HCT116 (cell line): ENCODE data around the gene RNU6-9. TPM values are rescaled to one million over a fixed set of nuclear protein-coding genes. Genes with fewer than 3 reads are reported as not detected.

ENCODE experiments used
- ATAC-seq: fragments of 200-7000 bp; cut with Tn5 transposase; 2 replicates; pipeline ENCODE4 v1.9.1; 2020; ENCODE audit warnings: mild to moderate bottlenecking, moderate library complexity
- BruUV-seq: library from RNA; stranded (reverse); fragments of 400-500 nt; replicated peaks from 2 replicates; lab custom pipeline; 2021; lab: Mats Ljungman, UMichigan
- CTCF ChIA-PET: fragments of 300-600 bp; sonication (Branson Sonifier 250); formaldehyde crosslinking; loops from one replicate; lab custom pipeline; 2021; ENCODE audit warnings: antibody characterized with exemption; lab: Charles Lee
- POLR2A ChIA-PET: fragments of 300-600, 350-600 bp; sonication (Branson Sonifier 250); formaldehyde crosslinking; loops from one replicate; lab custom pipeline; 2021; ENCODE audit warnings: antibody characterized with exemption; lab: Charles Lee
- RAD21 ChIA-PET, 2 experiments: fragments of 300-600 bp; sonication (Branson Sonifier 250); formaldehyde crosslinking; loops; one replicate each; lab custom pipeline; 2023; ENCODE audit warnings: low total read pairs in 2 of 2; ENCODE audit not compliant: uncharacterized antibody in 2 of 2, unreplicated experiment in 2 of 2, low non-redundant PET in 1 of 2; lab: Charles Lee
- DNase-seq: peaks from one replicate; pipeline ENCODE4 v3.0.0-alpha.2; 2010; ENCODE audit warnings: low read depth, low spot score
- H2AFZ ChIP-seq: fragments of 200-600 bp; shearing (Covaris generic), sonication (generic); 2 replicates; pipeline ENCODE4 v1.6.1; 2017; ENCODE audit warnings: low read depth, mixed run types, mixed read lengths, antibody characterized with exemption, low read length; ENCODE audit not compliant: poor library complexity, severe bottlenecking
- H3K27ac ChIP-seq: 2 replicates; pipeline ENCODE4 v1.5.1; 2012; ENCODE audit warnings: low read depth, low read length
- H3K27me3 ChIP-seq: fragments of 200-600 bp; sonication (generic); 2 replicates; pipeline ENCODE4 v1.6.1; 2016; ENCODE audit warnings: mixed run types, low read length, mixed read lengths; ENCODE audit not compliant: insufficient read depth
- H3K36me3 ChIP-seq, 2 experiments: fragments of 200-500 bp in 1 of 2; fragments of 200-600 bp in 1 of 2; sonication (Bioruptor generic) in 1 of 2; sonication (generic) in 1 of 2; 2 replicates each; pipeline versions ENCODE4 v1.5.1 to v1.6.1; 2014 to 2016; ENCODE audit warnings: low read length in 2 of 2, inconsistent platforms in 1 of 2, mixed read lengths in 1 of 2, mixed run types in 1 of 2; ENCODE audit not compliant: insufficient read depth in 2 of 2, control insufficient read depth in 1 of 2
- H3K4me1 ChIP-seq, 2 experiments: fragments of 200-600 bp in 1 of 2; sonication (generic) in 1 of 2; 2 replicates each; pipeline versions ENCODE4 v1.5.1 to v1.6.1; 2012 to 2017; ENCODE audit warnings: low read length in 2 of 2, inconsistent platforms in 1 of 2, mild to moderate bottlenecking in 1 of 2, mixed read lengths in 1 of 2, mixed run types in 1 of 2, moderate library complexity in 1 of 2; ENCODE audit not compliant: insufficient read depth in 2 of 2, control insufficient read depth in 1 of 2
- H3K4me2 ChIP-seq: fragments of 200-600 bp; sonication (generic); 2 replicates; pipeline ENCODE4 v1.6.1; 2017; ENCODE audit warnings: mixed run types, low read length, mixed read lengths
- H3K4me3 ChIP-seq, 2 experiments: fragments of 200-600 bp in 1 of 2; sonication (generic) in 1 of 2; replicated peaks in 1 of 2; 2 replicates each; pipeline ENCODE4 v1.5.1; 2011 to 2016; ENCODE audit warnings: low read length in 2 of 2, control low read depth in 1 of 2, low read depth in 1 of 2, mild to moderate bottlenecking in 1 of 2, mixed read lengths in 1 of 2, mixed run types in 1 of 2
- H3K79me2 ChIP-seq: fragments of 200-600 bp; sonication (generic); 2 replicates; pipeline ENCODE4 v1.6.1; 2017; ENCODE audit warnings: mild to moderate bottlenecking, mixed run types, low read length, moderate library complexity, mixed read lengths; ENCODE audit not compliant: insufficient read depth
- H3K9ac ChIP-seq: fragments of 200-600 bp; sonication (generic); 2 replicates; pipeline ENCODE4 v1.6.1; 2016; ENCODE audit warnings: low read length, mixed read lengths
- H3K9me2 ChIP-seq: fragments of 200-600 bp; sonication (generic), shearing (Covaris generic); 2 replicates; pipeline ENCODE4 v1.6.1; 2017; ENCODE audit warnings: mixed run types, mild to moderate bottlenecking, moderate library complexity; ENCODE audit not compliant: insufficient read depth
- H3K9me3 ChIP-seq, 2 experiments: fragments of 200-500 bp in 1 of 2; fragments of 200-600 bp in 1 of 2; sonication (Bioruptor generic) in 1 of 2; sonication (generic) in 1 of 2; 2 replicates each; pipeline ENCODE4 v1.6.1; 2014 to 2017; ENCODE audit warnings: low read length in 2 of 2, mixed read lengths in 2 of 2, inconsistent platforms in 1 of 2, low read depth in 1 of 2, mild to moderate bottlenecking in 1 of 2, mixed run types in 1 of 2, moderate library complexity in 1 of 2; ENCODE audit not compliant: control insufficient read depth in 1 of 2, insufficient read depth in 1 of 2
- H4K20me1 ChIP-seq: fragments of 200-600 bp; sonication (generic), shearing (Covaris generic); 2 replicates; pipeline ENCODE4 v1.6.1; 2017; ENCODE audit warnings: mixed run types, mild to moderate bottlenecking, moderate library complexity; ENCODE audit not compliant: insufficient read depth
- CBX3 ChIP-seq: IDR thresholded peaks from 2 replicates; pipeline ENCODE4 v1.6.1; 2012; ENCODE audit warnings: low read depth
- ELF1 ChIP-seq: IDR thresholded peaks from 2 replicates; pipeline ENCODE4 v1.6.1; 2012; ENCODE audit warnings: low read depth, borderline replicate concordance
- EZH2 ChIP-seq: fragments of 200-600 bp; sonication (generic); IDR thresholded peaks from 2 replicates; pipeline ENCODE4 v1.6.1; 2017; ENCODE audit warnings: antibody characterized with exemption, mixed run types
- EZH2phosphoT487 ChIP-seq: fragments of 200-600 bp; IDR thresholded peaks from 2 replicates; pipeline ENCODE4 v1.6.1; 2018; ENCODE audit warnings: antibody characterized with exemption, borderline replicate concordance
- FOSL1 ChIP-seq: IDR thresholded peaks from 2 replicates; pipeline ENCODE4 v1.6.1; 2012; ENCODE audit warnings: low read depth
- JUND ChIP-seq: IDR thresholded peaks from 2 replicates; pipeline ENCODE4 v1.6.1; 2012
- POLR2AphosphoS5 ChIP-seq: IDR thresholded peaks from 2 replicates; pipeline ENCODE4 v1.6.1; 2011; ENCODE audit warnings: mild to moderate bottlenecking, low read depth, low read length, moderate library complexity
- RAD21 ChIP-seq: IDR thresholded peaks from 2 replicates; pipeline ENCODE4 v1.6.1; 2012; ENCODE audit warnings: low read depth, mild to moderate bottlenecking
- SIN3A ChIP-seq: IDR thresholded peaks from 2 replicates; pipeline ENCODE4 v1.6.1; 2012; ENCODE audit warnings: low read depth
- SP1 ChIP-seq: IDR thresholded peaks from 2 replicates; pipeline ENCODE4 v1.6.1; 2012; ENCODE audit warnings: low read depth
- SRF ChIP-seq: IDR thresholded peaks from 2 replicates; pipeline ENCODE4 v1.6.1; 2012; ENCODE audit warnings: low read depth
- TCF7L2 ChIP-seq: IDR thresholded peaks from 2 replicates; pipeline ENCODE4 v1.7.0; 2011; ENCODE audit warnings: borderline replicate concordance, inconsistent platforms; ENCODE audit not compliant: insufficient read depth, insufficient read length; ENCODE audit errors: extremely low read depth
- YY1 ChIP-seq: IDR thresholded peaks from 2 replicates; pipeline ENCODE4 v1.6.1; 2011; ENCODE audit warnings: low read length, low read depth, moderate library complexity, mild to moderate bottlenecking; ENCODE audit not compliant: insufficient replicate concordance; ENCODE audit errors: extremely low read depth
- ZFX ChIP-seq: fragments of 450-650 bp; IDR thresholded peaks from 2 replicates; pipeline ENCODE4 v1.6.1; 2017
- ZNF274 ChIP-seq: fragments of 200-500 bp; sonication (Bioruptor generic); IDR thresholded peaks from 2 replicates; pipeline ENCODE4 v1.6.1; 2014; ENCODE audit warnings: mild to moderate bottlenecking, low read depth, low read length, inconsistent platforms
- intact Hi-C: fragments of 100-400 bp; cut with micrococcal nuclease; formaldehyde crosslinking; loops from 2 replicates; pipeline ENCODE4 v1.10.0; 2022
- total RNA-seq: library from RNA; stranded (reverse); gene quantifications from one replicate; pipeline ENCODE4 v1.2.1, GENCODE V29; 2021; ENCODE audit not compliant: unreplicated experiment
- TF ChIP-seq, protein P1 (sequence below): IDR thresholded peaks from 2 replicates; pipeline ENCODE4 v1.6.1; 2012

The RNU6-9 gene
- total RNA-seq, 1 experiment from 2014 or later, result not detected

GRCh38 chr19:939439-939838 is 46.2 kb downstream of the RNU6-9 start:
- Histone ChIP-seq H3K9me2 (no peaks in the 10 kb centered on the region), H3K9me3 (no peaks in the 10 kb centered on the region), H3K27ac (no peak overlapping the region), H3K4me3 (no peak overlapping the region), H3K79me2 (peaks cover 11% of the 10 kb centered on the region; the same call in 1 of the 2 replicates), H3K36me3 (no peaks in the 10 kb centered on the region), H3K27me3 (no peaks in the 10 kb centered on the region), H2AFZ (no peak overlapping the region), H3K4me1 (peaks cover 25 to 32% of the 10 kb centered on the region in 2 experiments), H4K20me1 (no peaks in the 10 kb centered on the region), H3K4me2 (no peak overlapping the region; the same call in 1 of the 2 replicates), H3K9ac (no peak overlapping the region)
- TF ChIP-seq SRF (no peak), TCF7L2 (no peak), ZNF274 (no peak), RAD21 (no peak), YY1 (no peak), ELF1 (no peak), CBX3 (no peak), ZFX (no peak), EZH2phosphoT487 (no peak), SP1 (no peak)
- TF ChIP-seq, protein P1, sequence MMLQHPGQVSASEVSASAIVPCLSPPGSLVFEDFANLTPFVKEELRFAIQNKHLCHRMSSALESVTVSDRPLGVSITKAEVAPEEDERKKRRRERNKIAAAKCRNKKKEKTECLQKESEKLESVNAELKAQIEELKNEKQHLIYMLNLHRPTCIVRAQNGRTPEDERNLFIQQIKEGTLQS, result no peak
- ATAC-seq, result no peak
- RAD21 ChIA-PET, result no interaction called here
- DNase-seq, result no peak
- no TSS peak for BruUV-seq
- POLR2A ChIA-PET, result interaction anchor here (1.4 kb wide), 1 partner anchor 45 kb away, joined by 3 read pairs; the partner anchor contains the start of gene WDR18
- CTCF ChIA-PET, result no interaction called here
- intact Hi-C loops, result no loop called here

DNA sequence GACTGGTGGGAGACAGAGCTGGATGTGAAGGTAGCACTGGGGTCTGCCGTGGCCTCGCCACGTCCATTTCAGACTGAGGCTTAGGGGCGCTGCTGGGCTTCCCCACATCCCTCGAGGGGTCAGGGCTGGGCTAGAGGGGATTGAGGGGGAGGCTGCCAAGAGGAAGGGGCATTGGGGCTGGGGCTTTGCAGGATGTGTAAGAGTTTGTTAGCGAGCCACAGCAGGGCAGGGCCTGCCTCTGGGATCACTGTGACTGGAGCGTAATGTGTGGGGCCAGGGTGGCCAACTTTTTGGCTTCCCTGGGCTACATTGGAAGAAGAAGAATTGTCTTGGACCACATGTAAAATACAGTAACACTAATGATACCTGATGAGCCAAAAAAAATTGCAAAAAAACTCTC is 46.6 kb downstream of the RNU6-9 start:
- Histone ChIP-seq H3K27ac (peak overlapping the region; percentile 70), H3K36me3 (no peaks in the 10 kb centered on the region), H2AFZ (no peak overlapping the region), H4K20me1 (no peaks in the 10 kb centered on the region), H3K79me2 (peaks cover 11% of the 10 kb centered on the region; the same call in 1 of the 2 replicates), H3K27me3 (no peaks in the 10 kb centered on the region), H3K9ac (peak overlapping the region; percentile 64), H3K9me2 (no peaks in the 10 kb centered on the region), H3K4me2 (peak overlapping the region; percentile 92), H3K4me1 (peaks cover 25 to 32% of the 10 kb centered on the region in 2 experiments), H3K4me3 (no peak overlapping the region), H3K9me3 (no peaks in the 10 kb centered on the region)
- POLR2A ChIA-PET, result no interaction called here
- RAD21 ChIA-PET, result no interaction called here
- no TSS peak for BruUV-seq
- CTCF ChIA-PET, result no interaction called here
- DNase-seq, result no peak
- no peak for ATAC-seq
- intact Hi-C loops, result loop anchor here (2.0 kb wide), 1 partner anchor 13 kb away; the partner anchor contains the start of gene ARID3A
- no peak for TF ChIP-seq SIN3A
- TF ChIP-seq, protein P1, result no peak
- no peak for TF ChIP-seq TCF7L2
- no peak for TF ChIP-seq SP1
- TF ChIP-seq JUND, result no peak
- TF ChIP-seq FOSL1, result no peak
- no peak for TF ChIP-seq RAD21
- no peak for TF ChIP-seq YY1
- TF ChIP-seq ELF1, result no peak
- no peak for TF ChIP-seq CBX3
- TF ChIP-seq POLR2AphosphoS5, result no peak
- TF ChIP-seq SRF, result no peak
- TF ChIP-seq ZNF274, result no peak
- TF ChIP-seq EZH2, result no peak
